ENCODE results near the gene NIT1. TPM values are rescaled to one million over a fixed set of nuclear protein-coding genes. Genes with fewer than 3 reads are reported as not detected.

The NIT1 gene
- total and polyA plus RNA-seq, 2 of the 13 experiments (the other 11 are each of a cell fraction or from before 2014, with no cell fraction given) = 22.7 to 31.0 TPM

- TF ChIP-seq RARA (CRISPR knock-in tag; IDR thresholded peaks at IDR 0.05) = peak; percentile 74
- no peak for TF ChIP-seq ZC3H13 (CRISPR knock-in tag; IDR thresholded peaks at IDR 0.05)
- TF ChIP-seq ZBTB14 (CRISPR knock-in tag; IDR thresholded peaks at IDR 0.05) = no peak
- TF ChIP-seq RFX3 (CRISPR knock-in tag; IDR thresholded peaks at IDR 0.05) = no peak
- no peak for TF ChIP-seq ZNF547 (CRISPR knock-in tag; IDR thresholded peaks at IDR 0.05)
- no peak for TF ChIP-seq NCOA2 (CRISPR knock-in tag; IDR thresholded peaks at IDR 0.05)
- no peak for TF ChIP-seq RBM22 (optimal IDR thresholded peaks at IDR 0.05; ENCODE audit: low read length)
- TF ChIP-seq THYN1 (CRISPR knock-in tag; IDR thresholded peaks at IDR 0.05; ENCODE audit: borderline replicate concordance, low read depth) = no peak
- no peak for TF ChIP-seq KLF11 (CRISPR knock-in tag; IDR thresholded peaks at IDR 0.05)
- peak; percentile 98 for TF ChIP-seq ZNF263 (CRISPR knock-in tag; IDR thresholded peaks at IDR 0.05)
- no peak for TF ChIP-seq ZNF318 (CRISPR knock-in tag; IDR thresholded peaks at IDR 0.05)
- no peak for TF ChIP-seq ZSCAN20 (CRISPR knock-in tag; IDR thresholded peaks at IDR 0.05; ENCODE audit: borderline replicate concordance)
- no peak for TF ChIP-seq ZZZ3 (CRISPR knock-in tag; IDR thresholded peaks at IDR 0.05; ENCODE audit: borderline replicate concordance)
- no peak for TF ChIP-seq GLI4 (CRISPR knock-in tag; IDR thresholded peaks at IDR 0.05; ENCODE audit: borderline replicate concordance)
- TF ChIP-seq ZNF121 (CRISPR knock-in tag; IDR thresholded peaks at IDR 0.05) = peak; percentile 92
- TF ChIP-seq ZNF512 (CRISPR knock-in tag; IDR thresholded peaks at IDR 0.05) = no peak
- TF ChIP-seq SAP130 (CRISPR knock-in tag; IDR thresholded peaks at IDR 0.05; ENCODE audit: low read depth) = 0 out of 2 replicates have a peak, but pooled peaks have one; percentile 27
- no peak for TF ChIP-seq PHB2 (IDR thresholded peaks at IDR 0.05; ENCODE audit: partially characterized antibody)
- TF ChIP-seq ZNF430 (CRISPR knock-in tag; IDR thresholded peaks at IDR 0.05) = no peak
- TF ChIP-seq SP5 (CRISPR knock-in tag; IDR thresholded peaks at IDR 0.05; ENCODE audit: borderline replicate concordance, low read depth) = no peak
- TF ChIP-seq ZNF329 (CRISPR knock-in tag; IDR thresholded peaks at IDR 0.05; ENCODE audit: low read depth) = no peak
Observed at GRCh38 chr1:161082996-161083747, 34.7 kb upstream of the NIT1 start (continued).
